HG03175 (cell line): Measurements from ENCODE around the gene TSPOAP1.

Experiments used
- ATAC-seq: cut with Tn5 transposase; IDR thresholded peaks from one replicate; pipeline ENCODE4 v1.9.1; 2021; ENCODE audit warnings: mild to moderate bottlenecking, moderate library complexity; ENCODE audit not compliant: unreplicated experiment

The TSPOAP1 gene

GRCh38 chr17:58279016-58279711, 49.4 kb downstream of the TSPOAP1 start:
- ATAC-seq, result no peak

GRCh38 chr17:58278661-58279015, 50.0 kb downstream of the TSPOAP1 start:
- no peak for ATAC-seq

DNA sequence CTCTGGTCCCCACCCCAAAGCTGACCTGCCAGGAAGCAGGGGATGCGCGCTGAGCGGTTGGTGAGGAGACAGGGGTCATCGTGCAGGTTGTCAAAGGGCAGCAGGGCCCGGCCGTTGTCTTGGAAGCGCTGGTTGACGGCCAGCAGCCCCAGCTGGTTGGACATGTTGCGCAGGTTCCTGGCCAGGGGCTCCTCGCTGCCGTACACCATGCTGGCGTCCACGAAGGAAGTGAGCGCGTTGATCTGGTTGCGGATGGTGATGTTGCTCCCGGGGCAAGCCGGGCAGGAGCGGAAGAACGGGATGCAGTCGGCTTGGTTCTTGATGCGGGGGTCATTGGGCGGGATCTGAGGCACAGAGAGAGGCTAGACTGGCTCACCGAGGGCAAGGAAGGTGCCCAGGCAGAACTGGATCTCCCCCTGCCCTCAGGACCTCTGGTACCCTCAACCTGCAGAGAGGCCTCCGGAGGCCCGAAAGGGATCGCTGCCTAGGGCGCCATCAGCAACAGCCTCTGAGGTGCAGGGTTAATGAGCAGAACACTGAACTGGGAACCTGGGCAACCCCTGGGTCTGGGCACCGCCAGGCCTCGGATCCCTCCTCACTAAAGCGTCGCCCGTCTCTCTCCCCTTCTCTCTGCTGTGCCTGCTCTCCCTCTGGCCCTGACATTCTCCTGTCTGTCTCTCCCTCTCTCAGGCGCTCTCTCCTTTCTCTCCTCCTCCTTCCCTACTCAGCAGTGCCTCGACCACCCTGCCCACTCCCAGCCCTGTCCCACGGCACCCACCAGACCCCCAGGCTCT, 50.6 kb downstream of the TSPOAP1 start:
- ATAC-seq, result no peak

DNA sequence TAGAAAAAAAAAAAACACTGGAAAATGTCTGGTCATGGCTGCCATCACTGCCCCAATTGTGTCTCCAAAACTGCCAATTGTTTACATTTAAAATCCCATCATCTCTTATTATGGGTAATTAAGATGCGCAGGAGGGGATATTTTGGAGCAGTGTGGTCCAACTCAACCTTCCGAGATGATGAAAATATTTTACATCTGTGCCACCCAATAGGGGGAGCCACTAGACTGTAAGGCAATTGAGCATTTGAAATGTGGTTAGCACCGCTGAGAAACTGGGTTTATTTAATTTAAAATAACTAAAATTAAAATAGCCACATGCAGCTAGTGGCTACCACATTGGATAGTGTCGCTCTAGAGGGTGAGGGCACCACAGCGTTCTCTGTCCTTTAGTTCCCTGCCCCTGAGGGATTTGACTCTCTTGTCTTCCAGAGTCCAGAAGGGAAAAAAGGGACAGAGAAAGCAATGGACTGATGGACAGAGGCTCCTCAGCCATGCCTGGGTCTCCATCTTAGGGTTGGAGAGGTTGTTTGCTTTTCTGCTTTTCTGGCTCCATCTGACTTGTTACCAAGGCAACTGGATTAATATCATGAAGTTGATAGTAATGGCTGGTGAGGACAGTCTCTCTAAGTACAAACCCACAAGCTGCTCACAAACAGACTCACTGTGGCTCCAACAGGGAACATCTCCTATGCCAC, 51.3 kb downstream of the TSPOAP1 start:
- no peak for ATAC-seq

DNA sequence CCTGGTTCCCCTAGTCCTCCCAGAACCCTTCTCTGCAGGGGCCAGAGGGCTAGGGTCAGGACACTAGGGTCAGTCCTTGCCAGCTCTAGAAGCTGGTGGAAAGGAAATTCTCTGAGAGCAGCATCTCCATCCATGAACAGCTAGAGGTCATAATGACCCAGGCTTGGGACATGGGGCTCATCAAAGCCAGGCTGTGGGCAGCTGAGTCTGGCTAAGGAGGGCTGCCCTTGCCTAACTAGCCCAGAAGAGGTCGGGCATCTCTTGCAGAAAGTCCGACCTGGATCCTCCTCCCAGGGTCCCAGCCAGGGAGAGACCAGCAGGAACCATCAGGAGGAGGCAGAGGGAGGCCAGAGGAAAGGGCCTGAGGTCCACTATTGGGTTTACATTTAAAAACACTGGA, 52.2 kb downstream of the TSPOAP1 start:
- ATAC-seq, result no peak

GRCh38 chr17:58275417-58275816, 53.2 kb downstream of the TSPOAP1 start:
- ATAC-seq, result no peak

- ATAC-seq, result no peak
Observed at GRCh38 chr17:58273453-58274104, 55.0 kb downstream of the TSPOAP1 start.

DNA sequence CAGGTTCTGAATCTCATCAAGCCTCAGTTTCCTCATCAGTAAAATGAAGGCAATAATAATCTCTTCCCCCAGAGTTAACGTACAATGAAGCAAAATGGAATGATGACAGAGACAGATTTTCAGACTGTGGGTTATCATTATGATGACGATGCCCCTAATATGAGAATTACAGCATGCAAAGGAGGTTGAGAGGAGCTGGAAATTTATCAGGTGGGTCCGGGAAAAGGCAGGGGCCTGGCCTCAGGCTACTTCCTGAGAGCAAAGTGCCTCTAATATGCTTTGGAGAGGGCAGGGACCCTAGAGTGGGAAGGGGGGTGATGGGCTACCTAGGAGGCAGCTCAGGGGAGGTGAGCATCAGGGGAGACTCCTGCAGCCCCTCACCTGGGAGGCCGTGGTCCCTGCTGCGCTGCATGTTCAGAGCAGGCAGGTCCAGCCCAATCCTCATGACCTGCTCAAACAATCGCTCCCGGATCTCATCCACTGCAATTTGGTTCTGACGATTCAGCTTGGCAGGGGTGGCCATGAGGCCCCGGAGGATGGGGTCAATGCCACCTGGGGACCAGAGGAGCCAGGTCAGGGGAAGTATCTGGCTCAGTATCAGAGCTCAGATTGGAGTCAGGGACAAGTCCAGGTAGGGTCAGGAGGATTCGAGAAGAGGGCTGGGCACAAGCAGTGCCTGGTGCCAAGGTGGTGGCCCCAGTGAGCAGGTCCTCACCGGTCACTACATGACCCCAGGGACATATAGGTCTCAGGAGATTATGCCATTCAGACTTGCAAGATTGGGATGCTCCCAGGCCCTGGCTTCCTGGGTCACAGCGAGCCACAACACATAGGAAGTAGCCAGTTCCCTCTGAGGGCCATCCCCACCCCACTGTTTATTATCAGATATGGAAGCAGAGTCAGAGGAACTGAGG, 56.0 kb downstream of the TSPOAP1 start:
- no peak for ATAC-seq

DNA sequence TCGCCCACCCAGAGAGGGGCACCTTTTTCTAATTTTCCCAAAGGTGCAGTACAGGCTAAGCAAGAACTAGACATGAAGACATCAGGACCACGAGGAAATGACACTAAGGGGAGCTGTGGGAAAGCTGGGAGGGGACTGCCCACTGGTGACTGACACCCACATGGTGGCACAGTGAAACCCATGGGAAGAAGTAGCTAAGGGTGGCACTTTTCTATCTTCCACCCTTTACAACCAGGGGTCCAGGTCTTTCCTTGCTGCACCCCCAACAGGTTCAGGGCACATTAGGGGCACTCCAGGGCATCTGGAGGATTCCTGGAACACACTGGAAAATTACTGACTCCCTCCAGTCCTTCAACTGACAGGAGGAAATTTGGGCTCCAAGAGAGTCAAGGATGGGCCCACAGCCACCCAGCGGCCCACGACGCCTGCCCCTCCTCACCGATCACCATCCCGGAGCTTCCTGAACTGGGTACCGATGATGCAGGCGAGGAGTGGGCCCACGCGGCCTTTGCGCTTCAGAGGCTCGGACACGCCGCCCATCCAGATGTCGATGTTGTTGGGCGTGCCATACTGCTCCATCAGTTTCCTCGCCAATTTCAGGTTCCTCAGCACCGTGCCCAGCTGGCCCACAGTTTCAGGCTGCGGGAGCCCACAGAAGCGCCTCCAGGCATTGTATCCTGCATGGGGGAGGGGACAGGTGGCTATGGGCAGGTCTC, 57.2 kb downstream of the TSPOAP1 start:
- no peak for ATAC-seq

DNA sequence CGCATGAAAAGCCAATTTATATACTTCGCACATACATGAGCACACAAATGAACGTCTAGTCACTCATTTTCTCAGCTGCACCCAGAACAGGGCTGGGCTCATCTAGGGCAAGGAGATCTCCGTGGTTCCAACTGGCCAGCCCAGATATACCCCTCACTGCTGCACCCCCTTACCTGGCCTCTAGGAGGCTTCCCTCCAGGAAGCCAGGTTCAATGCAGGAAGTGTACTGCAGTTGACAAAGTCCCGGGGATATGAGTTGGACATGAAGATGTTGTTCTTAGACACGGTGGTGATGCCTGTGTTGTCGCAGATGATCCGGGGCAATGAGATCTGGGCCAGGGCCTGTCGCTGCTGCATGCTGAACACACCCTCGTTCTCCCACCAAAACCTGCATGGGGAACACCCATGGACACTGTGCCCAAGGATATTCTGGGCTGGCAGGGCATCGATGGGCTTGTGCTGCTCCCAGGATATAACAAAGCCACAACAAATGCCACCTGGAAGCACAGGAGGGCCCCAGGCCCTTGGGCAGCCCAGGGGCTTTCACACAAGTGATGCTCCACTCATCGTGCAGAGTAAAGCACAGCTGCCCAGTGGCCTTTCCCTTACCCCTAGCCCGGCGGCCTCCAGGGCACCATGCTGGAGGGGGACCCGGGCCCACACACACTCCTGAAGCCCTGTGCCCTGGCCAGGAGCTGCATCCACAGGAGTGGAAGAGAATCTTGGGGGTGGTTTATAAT, 57.9 kb downstream of the TSPOAP1 start:
- ATAC-seq, result no peak

GRCh38 chr17:58269557-58270291, 58.9 kb downstream of the TSPOAP1 start:
- ATAC-seq, result no peak

GRCh38 chr17:58268774-58269556, 59.6 kb downstream of the TSPOAP1 start:
- ATAC-seq, result no peak

DNA sequence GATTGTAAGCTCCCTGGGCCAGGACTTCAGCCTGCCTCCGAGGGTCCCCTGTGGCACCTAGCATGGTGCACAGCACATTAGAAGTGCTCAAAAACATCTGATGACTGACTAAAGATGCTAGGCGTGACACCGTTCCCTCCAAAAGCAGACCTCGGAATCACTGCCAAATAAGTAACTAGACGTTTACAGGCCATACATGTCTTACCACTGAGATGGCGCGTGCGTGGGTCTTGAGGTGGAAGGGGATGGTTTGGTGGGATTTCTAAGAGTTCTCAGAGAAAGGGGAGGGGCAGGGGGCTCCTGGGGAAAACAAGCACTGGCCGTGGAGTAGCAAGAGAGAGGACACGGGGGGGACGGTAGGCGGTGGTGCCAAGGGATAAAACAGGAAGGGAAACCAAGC, 60.3 kb downstream of the TSPOAP1 start:
- ATAC-seq, result no peak

- no peak for ATAC-seq
Observed at GRCh38 chr17:58267347-58268324, 61.0 kb downstream of the TSPOAP1 start.

DNA sequence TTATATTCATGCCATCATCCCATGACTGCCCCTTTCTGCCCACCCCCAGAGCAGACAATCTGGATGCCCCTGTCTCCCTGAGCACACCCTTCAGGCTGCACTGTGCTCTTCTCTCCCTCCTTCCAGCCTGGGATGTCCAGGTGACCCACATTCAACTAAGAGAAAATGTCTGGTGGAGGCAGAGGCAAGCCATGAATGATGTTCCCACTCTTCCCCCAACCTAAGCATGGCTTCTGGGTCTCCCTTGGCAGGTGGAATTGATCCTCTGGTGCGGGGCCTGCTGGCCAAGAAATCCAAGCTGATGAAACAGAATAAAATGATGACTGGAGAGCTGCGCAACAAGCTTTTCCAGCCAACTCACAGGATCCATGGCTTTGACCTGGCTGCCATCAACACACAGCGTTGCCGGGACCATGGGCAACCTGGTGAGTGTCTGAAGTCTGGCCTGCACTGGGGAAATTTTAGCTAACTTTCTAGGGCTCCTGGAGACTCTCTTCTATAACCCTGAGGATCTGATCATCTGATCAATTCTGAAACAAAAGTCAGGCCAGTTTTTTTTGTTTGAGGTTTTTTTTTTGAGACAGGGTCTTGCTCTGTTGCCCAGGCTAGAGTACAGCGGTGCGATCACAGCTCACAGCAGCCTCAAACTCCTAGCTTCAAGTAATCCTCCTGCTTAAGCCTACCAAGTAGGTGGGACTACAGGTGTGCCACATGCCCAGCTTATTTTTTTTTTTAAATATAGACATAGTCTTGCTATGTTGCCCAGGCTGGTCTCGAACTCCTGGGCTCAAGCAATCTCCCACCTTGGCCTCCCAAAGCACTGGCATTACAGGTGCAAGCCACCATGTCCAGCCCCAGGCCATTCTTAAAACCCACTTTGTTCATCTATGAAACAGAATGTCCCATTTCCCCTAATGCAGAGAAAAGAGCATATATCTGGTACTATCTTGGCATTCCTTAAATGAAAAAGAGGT, 62.4 kb downstream of the TSPOAP1 start:
- ATAC-seq, result no peak
